ENCODE measurements around the gene SETD1B. TPM values are rescaled to one million over a fixed set of nuclear protein-coding genes. Genes with fewer than 3 reads are reported as not detected.
"Not testable (repeated sequence)": the region's sequence is repeated elsewhere in the genome, so short reads cannot be mapped to it uniquely, and the experiment has no call there.

The SETD1B gene
- total RNA-seq, 4 donors from 2014 or later = 9.4 to 27.1 (median 19.9) TPM

- 94% methylated on average over 16 of the region's 17 CpGs for WGBS
- peaks cover 21 to 37% (median 25%) of the 10 kb centered on the region in 4 donors for H3K4me1 ChIP-seq
- no peaks in the 10 kb centered on the region for H3K9me3 ChIP-seq
- H3K4me3 ChIP-seq = no peak overlapping the region
- no peaks in the 10 kb centered on the region for H3K27me3 ChIP-seq
- H3K27ac ChIP-seq (replicated peaks in 1 of 4) = peak overlapping the region in 2 of 4 donors; percentile 42 to 54
- H3K36me3 ChIP-seq = no peaks in the 10 kb centered on the region
- intact Hi-C loops (cut with DNase I) = no loop called here
- DNase-seq (ENCODE audit: extremely low spot score) = no peak
- no peak for TF ChIP-seq EP300 (IDR thresholded peaks at IDR 0.05)
- no peak for TF ChIP-seq POLR2AphosphoS5 (IDR thresholded peaks at IDR 0.05)
- no peak for TF ChIP-seq CTCF (IDR thresholded peaks at IDR 0.05)
- no peak for TF ChIP-seq POLR2A (IDR thresholded peaks at IDR 0.05; ENCODE audit: low read depth)
These were observed 16.5 kb upstream of the SETD1B start for GRCh38 chr12:121787063-121788025.

- no peak overlapping the region for H3K4me3 ChIP-seq
- peaks cover 26 to 37% (median 29%) of the 10 kb centered on the region in 4 donors for H3K4me1 ChIP-seq
- no peak overlapping the region for H3K27ac ChIP-seq (replicated peaks in 1 of 4)
- 79% methylated on average over 7 of the region's 7 CpGs for WGBS
- no peak for TF ChIP-seq POLR2AphosphoS5 (IDR thresholded peaks at IDR 0.05)
- no peak for TF ChIP-seq POLR2A (IDR thresholded peaks at IDR 0.05; ENCODE audit: low read depth)
- no peak for TF ChIP-seq CTCF (IDR thresholded peaks at IDR 0.05)
- TF ChIP-seq EP300 (IDR thresholded peaks at IDR 0.05) = no peak
- intact Hi-C loops (cut with DNase I) = no loop called here
- no peaks in the 10 kb centered on the region for H3K27me3 ChIP-seq
- H3K9me3 ChIP-seq = no peaks in the 10 kb centered on the region
- no peaks in the 10 kb centered on the region for H3K36me3 ChIP-seq
- DNase-seq (ENCODE audit: extremely low spot score) = no peak
These were observed 15.5 kb upstream of the SETD1B start for GRCh38 chr12:121788176-121788818.

GRCh38 chr12:121789233-121789781 lies 14.5 kb upstream of the SETD1B start:
- no peak overlapping the region for H3K4me3 ChIP-seq
- H3K4me1 ChIP-seq = peaks cover 33 to 40% (median 35%) of the 10 kb centered on the region in 4 donors
- no peaks in the 10 kb centered on the region for H3K36me3 ChIP-seq
- intact Hi-C loops (cut with DNase I) = no loop called here
- no peak for DNase-seq (ENCODE audit: extremely low spot score)
- peak overlapping the region; percentile 23 to 67 (median 43) for H3K27ac ChIP-seq (replicated peaks in 1 of 4)
- TF ChIP-seq EP300 (IDR thresholded peaks at IDR 0.05) (no peak), POLR2A (IDR thresholded peaks at IDR 0.05; ENCODE audit: low read depth) (no peak), POLR2AphosphoS5 (IDR thresholded peaks at IDR 0.05) (peak in 1 of 2 donors; percentile 27), CTCF (IDR thresholded peaks at IDR 0.05) (no peak)
- no peaks in the 10 kb centered on the region for H3K27me3 ChIP-seq
- no peaks in the 10 kb centered on the region for H3K9me3 ChIP-seq
- WGBS = 60% methylated on average over 5 of the region's 13 CpGs

GRCh38 chr12:121789800-121790728 lies 13.7 kb upstream of the SETD1B start:
- Histone ChIP-seq H3K9me3 (no peaks in the 10 kb centered on the region), H3K4me3 (no peak overlapping the region), H3K4me1 (peaks cover 37 to 42% (median 39%) of the 10 kb centered on the region in 4 donors), H3K27me3 (no peaks in the 10 kb centered on the region), H3K27ac (replicated peaks in 1 of 4) (peak overlapping the region; percentile 23 to 67 (median 43)), H3K36me3 (peaks cover 0 to 1% (median 0%) of the 10 kb centered on the region in 4 donors)
- no peak for DNase-seq (ENCODE audit: extremely low spot score)
- intact Hi-C loops (cut with DNase I) = no loop called here
- whole genome bisulfite sequencing = 64% methylated on average over 26 of the region's 28 CpGs
- TF ChIP-seq CTCF (IDR thresholded peaks at IDR 0.05) (no peak), POLR2AphosphoS5 (IDR thresholded peaks at IDR 0.05) (no peak), EP300 (IDR thresholded peaks at IDR 0.05) (no peak)

- H3K9me3 ChIP-seq; H3K4me3 ChIP-seq; H3K27me3 ChIP-seq; intact Hi-C loops (cut with DNase I); H3K27ac ChIP-seq (replicated peaks in 1 of 4); DNase-seq (ENCODE audit: extremely low spot score); H3K36me3 ChIP-seq: not testable (repeated sequence)
- 92% methylated on average over 8 of the region's 8 CpGs for WGBS
- H3K4me1 ChIP-seq = peaks cover 44 to 49% (median 46%) of the 10 kb centered on the region in 4 donors
These were observed 13.0 kb upstream of the SETD1B start for GRCh38 chr12:121790785-121791184.
